HEK293 (cell line): Measurements from ENCODE around the gene ARNT2.

Experiments used
- CTCF ChIA-PET: fragments of 350-600 bp; formaldehyde crosslinking; extraction: SDS; loops from one replicate; lab custom pipeline; 2021; ENCODE audit warnings: antibody characterized with exemption; lab: Yijun Ruan, JAX
- POLR2A ChIA-PET: fragments of 300-600 bp; formaldehyde crosslinking; extraction: SDS; loops from one replicate; lab custom pipeline; 2020; ENCODE audit warnings: antibody characterized with exemption, inconsistent platforms; lab: Yijun Ruan, JAX
- H3K27ac ChIP-seq: fragments of 200-500 bp; sonication (Bioruptor generic); 2 replicates; pipeline ENCODE4 v1.5.1; 2014; ENCODE audit warnings: low read depth, low read length, control low read depth, inconsistent platforms; ENCODE audit errors: extremely low read depth
- H3K36me3 ChIP-seq, 2 experiments: fragments of 200-500 bp in 1 of 2; sonication (Bioruptor generic) in 1 of 2; 1 replicate in 1 of 2; 2 replicates in 1 of 2; pipeline ENCODE4 v1.5.1; 2014 to 2017; ENCODE audit warnings: inconsistent platforms in 2 of 2, low read length in 2 of 2; ENCODE audit not compliant: control insufficient read depth in 2 of 2, insufficient read depth in 1 of 2
- H3K4me1 ChIP-seq: fragments of 200-500 bp; sonication (Bioruptor generic); 2 replicates; pipeline ENCODE4 v1.5.1; 2014; ENCODE audit warnings: mild to moderate bottlenecking, low read length, inconsistent platforms; ENCODE audit not compliant: control insufficient read depth, insufficient read depth
- H3K4me3 ChIP-seq: 2 replicates; pipeline ENCODE4 v1.5.1; 2011; ENCODE audit warnings: low read depth, mild to moderate bottlenecking, control low read depth, low read length, moderate library complexity
- H3K9me3 ChIP-seq: fragments of 200-500 bp; sonication (Bioruptor generic); 2 replicates; pipeline ENCODE4 v1.5.1; 2014; ENCODE audit warnings: low read depth, low read length, inconsistent platforms; ENCODE audit not compliant: control insufficient read depth, insufficient read depth
- FEZF1 ChIP-seq: fragments of 450-650 bp; formaldehyde crosslinking; IDR thresholded peaks from 2 replicates; pipeline ENCODE4 v1.5.1; 2016; ENCODE audit warnings: missing biosample characterization, missing genetic modification characterization
- GLI2 ChIP-seq: fragments of 450-650 bp; formaldehyde crosslinking; IDR thresholded peaks from 2 replicates; pipeline ENCODE4; 2017; ENCODE audit warnings: missing biosample characterization, missing genetic modification characterization, low read depth, borderline replicate concordance
- SCRT2 ChIP-seq: fragments of 450-650 bp; formaldehyde crosslinking; IDR thresholded peaks from 2 replicates; pipeline ENCODE4 v1.5.1; 2016; ENCODE audit warnings: missing biosample characterization, missing genetic modification characterization
- TCF7L2 ChIP-seq: IDR thresholded peaks from 2 replicates; pipeline ENCODE4 v1.6.1; 2011; ENCODE audit warnings: low read depth, mild to moderate bottlenecking, inconsistent platforms, low read length, moderate library complexity, borderline replicate concordance
- WT1 ChIP-seq: fragments of 450-650 bp; formaldehyde crosslinking; IDR thresholded peaks from 2 replicates; pipeline ENCODE4 v1.5.1; 2016; ENCODE audit warnings: missing biosample characterization, missing genetic modification characterization
- ZIC2 ChIP-seq: fragments of 450-650 bp; formaldehyde crosslinking; IDR thresholded peaks from 2 replicates; pipeline ENCODE4 v1.5.1; 2016; ENCODE audit warnings: missing biosample characterization, missing genetic modification characterization
- ZNF132 ChIP-seq: fragments of 450-650 bp; formaldehyde crosslinking; IDR thresholded peaks from 2 replicates; pipeline ENCODE4 v1.5.1; 2017; ENCODE audit warnings: missing biosample characterization, missing genetic modification characterization, borderline replicate concordance
- ZNF202 ChIP-seq: fragments of 450-650 bp; formaldehyde crosslinking; IDR thresholded peaks from 2 replicates; pipeline ENCODE4 v1.5.1; 2016; ENCODE audit warnings: missing biosample characterization, missing genetic modification characterization, borderline replicate concordance
- ZNF223 ChIP-seq: fragments of 450-650 bp; formaldehyde crosslinking; IDR thresholded peaks from 2 replicates; pipeline ENCODE4 v1.5.1; 2016; ENCODE audit warnings: missing biosample characterization, missing genetic modification characterization
- ZNF354C ChIP-seq: fragments of 450-650 bp; formaldehyde crosslinking; IDR thresholded peaks from 2 replicates; pipeline ENCODE4 v1.5.1; 2016; ENCODE audit warnings: missing biosample characterization, missing genetic modification characterization, low read depth, borderline replicate concordance
- ZNF37A ChIP-seq: fragments of 450-650 bp; IDR thresholded peaks from 2 replicates; pipeline ENCODE4 v1.5.1; 2018; ENCODE audit warnings: missing biosample characterization, missing genetic modification characterization
- ZNF394 ChIP-seq: fragments of 450-650 bp; formaldehyde crosslinking; IDR thresholded peaks from 2 replicates; pipeline ENCODE4 v1.5.1; 2016; ENCODE audit warnings: missing biosample characterization, missing genetic modification characterization, mild to moderate bottlenecking, moderate library complexity, borderline replicate concordance
- ZNF488 ChIP-seq: fragments of 450-650 bp; formaldehyde crosslinking; IDR thresholded peaks from 2 replicates; pipeline ENCODE4 v1.5.1; 2016; ENCODE audit warnings: missing biosample characterization, missing genetic modification characterization
- ZNF544 ChIP-seq: fragments of 450-650 bp; formaldehyde crosslinking; IDR thresholded peaks from 2 replicates; pipeline ENCODE4 v1.5.0; 2017; ENCODE audit warnings: missing biosample characterization, missing genetic modification characterization
- ZNF555 ChIP-seq: fragments of 450-650 bp; formaldehyde crosslinking; conservative IDR thresholded peaks from 2 replicates; pipeline ENCODE4 v1.5.1; 2017; ENCODE audit warnings: missing biosample characterization, mild to moderate bottlenecking, missing genetic modification characterization, inconsistent platforms
- ZNF558 ChIP-seq: fragments of 450-650 bp; formaldehyde crosslinking; IDR thresholded peaks from 2 replicates; pipeline ENCODE4 v1.5.1; 2016; ENCODE audit warnings: missing biosample characterization, missing genetic modification characterization
- ZNF600 ChIP-seq: fragments of 450-650 bp; formaldehyde crosslinking; IDR thresholded peaks from 2 replicates; pipeline ENCODE4 v1.5.1; 2016; ENCODE audit warnings: missing biosample characterization, missing genetic modification characterization
- ZNF621 ChIP-seq: fragments of 450-650 bp; formaldehyde crosslinking; IDR thresholded peaks from 2 replicates; pipeline ENCODE4 v1.5.1; 2017; ENCODE audit warnings: missing biosample characterization, missing genetic modification characterization
- ZNF777 ChIP-seq: fragments of 450-650 bp; formaldehyde crosslinking; IDR thresholded peaks from 2 replicates; pipeline ENCODE4 v1.5.1; 2017; ENCODE audit warnings: missing biosample characterization, missing genetic modification characterization, borderline replicate concordance
- ZNF837 ChIP-seq: fragments of 450-650 bp; formaldehyde crosslinking; IDR thresholded peaks from 2 replicates; pipeline ENCODE4 v1.5.1; 2016; ENCODE audit warnings: missing biosample characterization, missing genetic modification characterization
- ZSCAN30 ChIP-seq: fragments of 450-650 bp; IDR thresholded peaks from 2 replicates; pipeline ENCODE4 v1.5.1; 2018; ENCODE audit warnings: missing biosample characterization, mild to moderate bottlenecking, missing genetic modification characterization, moderate library complexity
- TF ChIP-seq, protein P1 (sequence below): fragments of 450-650 bp; formaldehyde crosslinking; IDR thresholded peaks from 2 replicates; pipeline ENCODE4 v1.5.1; 2016; ENCODE audit warnings: missing biosample characterization, missing genetic modification characterization
- TF ChIP-seq, protein P2 (sequence below): fragments of 450-650 bp; formaldehyde crosslinking; IDR thresholded peaks from 2 replicates; pipeline ENCODE4 v1.5.1; 2016; ENCODE audit warnings: missing biosample characterization, missing genetic modification characterization
- TF ChIP-seq, protein P3 (sequence below): fragments of 450-650 bp; formaldehyde crosslinking; IDR thresholded peaks from 2 replicates; pipeline ENCODE4 v1.5.1; 2016; ENCODE audit warnings: missing biosample characterization, missing genetic modification characterization
- TF ChIP-seq, protein P4 (sequence below): fragments of 450-650 bp; formaldehyde crosslinking; IDR thresholded peaks from 2 replicates; pipeline ENCODE4 v1.5.1; 2017; ENCODE audit warnings: missing biosample characterization, missing genetic modification characterization

The ARNT2 gene

DNA sequence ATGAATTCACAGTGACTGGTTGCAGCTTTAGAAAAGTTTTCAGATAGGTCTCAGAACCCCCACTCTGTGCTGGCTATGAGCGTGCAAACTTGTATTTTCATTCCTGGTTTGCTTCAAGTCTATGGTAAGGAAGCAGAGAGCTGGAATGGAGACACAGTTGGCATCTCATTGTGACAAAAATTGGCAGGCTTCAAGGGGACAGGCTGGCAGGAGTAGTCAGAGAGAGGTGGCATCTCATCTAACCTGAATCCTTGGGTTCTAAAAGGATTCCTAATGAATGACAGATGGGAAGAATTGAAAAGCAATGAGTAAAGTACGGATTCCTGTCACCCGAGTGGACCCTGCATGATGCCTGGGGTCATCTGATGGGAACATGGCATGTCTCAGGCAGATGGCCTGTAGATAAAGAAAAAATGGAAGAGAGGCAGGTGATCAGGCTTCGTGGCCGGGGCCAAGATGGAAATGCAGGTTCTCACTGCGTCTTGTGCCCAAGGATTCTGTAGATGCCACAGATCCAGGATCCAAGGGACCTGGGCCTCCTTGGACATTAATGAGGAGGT lies 201.5 kb downstream of the ARNT2 start (continued):
- TF ChIP-seq, protein P1, sequence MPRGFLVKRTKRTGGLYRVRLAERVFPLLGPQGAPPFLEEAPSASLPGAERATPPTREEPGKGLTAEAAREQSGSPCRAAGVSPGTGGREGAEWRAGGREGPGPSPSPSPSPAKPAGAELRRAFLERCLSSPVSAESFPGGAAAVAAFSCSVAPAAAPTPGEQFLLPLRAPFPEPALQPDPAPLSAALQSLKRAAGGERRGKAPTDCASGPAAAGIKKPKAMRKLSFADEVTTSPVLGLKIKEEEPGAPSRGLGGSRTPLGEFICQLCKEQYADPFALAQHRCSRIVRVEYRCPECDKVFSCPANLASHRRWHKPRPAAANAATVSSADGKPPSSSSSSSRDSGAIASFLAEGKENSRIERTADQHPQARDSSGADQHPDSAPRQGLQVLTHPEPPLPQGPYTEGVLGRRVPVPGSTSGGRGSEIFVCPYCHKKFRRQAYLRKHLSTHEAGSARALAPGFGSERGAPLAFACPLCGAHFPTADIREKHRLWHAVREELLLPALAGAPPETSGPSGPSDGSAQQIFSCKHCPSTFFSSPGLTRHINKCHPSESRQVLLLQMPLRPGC (tag by site-specific recombination) = no peak
- TF ChIP-seq WT1 (no peak), ZNF223 (no peak), ZNF558 (tag by site-specific recombination) (no peak), FEZF1 (tag by site-specific recombination) (no peak), ZNF555 (tag by site-specific recombination) (no peak), ZNF621 (tag by site-specific recombination) (no peak), ZNF777 (tag by site-specific recombination) (no peak)
- TF ChIP-seq, protein P2, sequence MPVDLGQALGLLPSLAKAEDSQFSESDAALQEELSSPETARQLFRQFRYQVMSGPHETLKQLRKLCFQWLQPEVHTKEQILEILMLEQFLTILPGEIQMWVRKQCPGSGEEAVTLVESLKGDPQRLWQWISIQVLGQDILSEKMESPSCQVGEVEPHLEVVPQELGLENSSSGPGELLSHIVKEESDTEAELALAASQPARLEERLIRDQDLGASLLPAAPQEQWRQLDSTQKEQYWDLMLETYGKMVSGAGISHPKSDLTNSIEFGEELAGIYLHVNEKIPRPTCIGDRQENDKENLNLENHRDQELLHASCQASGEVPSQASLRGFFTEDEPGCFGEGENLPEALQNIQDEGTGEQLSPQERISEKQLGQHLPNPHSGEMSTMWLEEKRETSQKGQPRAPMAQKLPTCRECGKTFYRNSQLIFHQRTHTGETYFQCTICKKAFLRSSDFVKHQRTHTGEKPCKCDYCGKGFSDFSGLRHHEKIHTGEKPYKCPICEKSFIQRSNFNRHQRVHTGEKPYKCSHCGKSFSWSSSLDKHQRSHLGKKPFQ (tag by site-specific recombination) = no peak

GRCh38 chr15:80606511-80607071 lies 202.4 kb downstream of the ARNT2 start:
- POLR2A ChIA-PET = no interaction called here
- Histone ChIP-seq H3K9me3 (no peaks in the 10 kb centered on the region), H3K27ac (no peak overlapping the region), H3K4me3 (no peak overlapping the region), H3K36me3 (no peaks in the 10 kb centered on the region), H3K4me1 (no peaks in the 10 kb centered on the region)
- CTCF ChIA-PET = interaction anchor here (0.6 to 0.7 kb wide), 2 partner anchors 9 to 172 kb away, joined by 3 read pairs; partner anchors contain the start of gene CEMIP
- TF ChIP-seq ZIC2 (tag by site-specific recombination) = no peak
- TF ChIP-seq ZNF544 (tag by site-specific recombination) = no peak
- TF ChIP-seq, all 188 proteins: peak for 0

- H3K9me3 ChIP-seq = no peaks in the 10 kb centered on the region
- CTCF ChIA-PET = interaction anchor here (0.6 to 0.7 kb wide), 2 partner anchors 53 to 172 kb away, joined by 3 read pairs; partner anchors contain the start of gene CEMIP
- no peaks in the 10 kb centered on the region for H3K4me1 ChIP-seq
- TF ChIP-seq ZNF488 (tag by site-specific recombination) (no peak), ZNF132 (tag by site-specific recombination) (no peak), ZSCAN30 (tag by site-specific recombination) (no peak), GLI2 (tag by site-specific recombination) (no peak), ZNF202 (tag by site-specific recombination) (no peak), TCF7L2 (no peak), ZNF394 (tag by site-specific recombination) (no peak), ZNF354C (tag by site-specific recombination) (no peak), ZNF600 (tag by site-specific recombination) (no peak), ZNF837 (tag by site-specific recombination) (no peak), SCRT2 (tag by site-specific recombination) (no peak), ZNF37A (tag by site-specific recombination) (no peak)
- TF ChIP-seq, protein P1 (tag by site-specific recombination) = no peak
- TF ChIP-seq, protein P3, sequence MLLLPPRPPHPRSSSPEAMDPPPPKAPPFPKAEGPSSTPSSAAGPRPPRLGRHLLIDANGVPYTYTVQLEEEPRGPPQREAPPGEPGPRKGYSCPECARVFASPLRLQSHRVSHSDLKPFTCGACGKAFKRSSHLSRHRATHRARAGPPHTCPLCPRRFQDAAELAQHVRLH (tag by site-specific recombination) = no peak
- TF ChIP-seq, protein P4, sequence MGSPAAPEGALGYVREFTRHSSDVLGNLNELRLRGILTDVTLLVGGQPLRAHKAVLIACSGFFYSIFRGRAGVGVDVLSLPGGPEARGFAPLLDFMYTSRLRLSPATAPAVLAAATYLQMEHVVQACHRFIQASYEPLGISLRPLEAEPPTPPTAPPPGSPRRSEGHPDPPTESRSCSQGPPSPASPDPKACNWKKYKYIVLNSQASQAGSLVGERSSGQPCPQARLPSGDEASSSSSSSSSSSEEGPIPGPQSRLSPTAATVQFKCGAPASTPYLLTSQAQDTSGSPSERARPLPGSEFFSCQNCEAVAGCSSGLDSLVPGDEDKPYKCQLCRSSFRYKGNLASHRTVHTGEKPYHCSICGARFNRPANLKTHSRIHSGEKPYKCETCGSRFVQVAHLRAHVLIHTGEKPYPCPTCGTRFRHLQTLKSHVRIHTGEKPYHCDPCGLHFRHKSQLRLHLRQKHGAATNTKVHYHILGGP = no peak
- no peak overlapping the region for H3K4me3 ChIP-seq
- H3K36me3 ChIP-seq = no peaks in the 10 kb centered on the region
- no peak overlapping the region for H3K27ac ChIP-seq
- POLR2A ChIA-PET = no interaction called here
These were observed 203.3 kb downstream of the ARNT2 start for GRCh38 chr15:80607287-80607980.
